K562 (cell line): ENCODE results near the gene PEX7. TPM values are rescaled to one million over a fixed set of nuclear protein-coding genes. Genes with fewer than 3 reads are reported as not detected.

Source experiments
- BDP1 ChIP-seq: IDR thresholded peaks from 3 replicates; pipeline ENCODE4 v1.6.1; 2011; ENCODE audit not compliant: insufficient read length, insufficient read depth
- DMBX1 ChIP-seq: fragments of 250-450 bp; sonication (Bioruptor Pico); IDR thresholded peaks from 2 replicates; pipeline ENCODE4 v1.8.0; 2022; ENCODE audit warnings: inconsistent platforms, mild to moderate bottlenecking, moderate library complexity, borderline replicate concordance
- ERF ChIP-seq: fragments of 450-650 bp; formaldehyde crosslinking; IDR thresholded peaks from 2 replicates; pipeline ENCODE4 v1.4.0; 2020; ENCODE audit warnings: mild to moderate bottlenecking, mixed read lengths
- GABPA ChIP-seq: fragments of 200-800 bp; sonication (Bioruptor generic); conservative IDR thresholded peaks from 2 replicates; pipeline ENCODE4 v1.6.1; 2016; ENCODE audit warnings: low read depth, missing genetic modification characterization, missing compliant biosample characterization
- GATA2 ChIP-seq: sonication (generic); formaldehyde crosslinking; IDR thresholded peaks from 2 replicates; pipeline ENCODE4 v1.4.0; 2020; ENCODE audit warnings: mild to moderate bottlenecking, missing genetic modification reagents
- HBP1 ChIP-seq: fragments of 450-650 bp; formaldehyde crosslinking; IDR thresholded peaks from 2 replicates; pipeline ENCODE4 v1.4.0; 2022; ENCODE audit warnings: missing genetic modification characterization
- JUN ChIP-seq, 2 experiments: sonication (generic) in 1 of 2; formaldehyde crosslinking in 1 of 2; IDR thresholded peaks; 2 replicates each; pipeline versions ENCODE4 v1.6.1 to v1.8.0; 2012 to 2022; ENCODE audit warnings: borderline replicate concordance in 2 of 2, mild to moderate bottlenecking in 2 of 2, improper control_type of control experiment in 1 of 2, low read depth in 1 of 2, low read length in 1 of 2, missing genetic modification reagents in 1 of 2
- NRF1 ChIP-seq, 2 experiments: fragments of 450-650 bp; IDR thresholded peaks in 1 of 2; conservative IDR thresholded peaks in 1 of 2; 2 replicates each; pipeline ENCODE4 v1.6.1; 2014; ENCODE audit warnings: mild to moderate bottlenecking in 2 of 2
- PCBP2 ChIP-seq: fragments of 200-400 bp; formaldehyde crosslinking; IDR thresholded peaks from 2 replicates; pipeline ENCODE4 v1.6.1; 2018; ENCODE audit warnings: low read length, low read depth, mild to moderate bottlenecking, moderate library complexity; ENCODE audit not compliant: poor library complexity, severe bottlenecking
- SIN3B ChIP-seq: fragments of 450-650 bp; IDR thresholded peaks from 2 replicates; pipeline ENCODE4 v1.6.1; 2017; ENCODE audit warnings: low read depth, mild to moderate bottlenecking, moderate library complexity
- TEAD1 ChIP-seq, 2 experiments: fragments of 450-650 bp in 1 of 2; sonication (generic) in 1 of 2; formaldehyde crosslinking; IDR thresholded peaks; 2 replicates each; pipeline versions ENCODE4 v1.4.0 to v1.8.0; 2020 to 2022; ENCODE audit warnings: mild to moderate bottlenecking in 2 of 2, missing genetic modification reagents in 1 of 2
- TRIM24 ChIP-seq, 2 experiments: fragments of 450-650 bp; IDR thresholded peaks; 2 replicates each; pipeline ENCODE4 v1.6.1; 2016
- ZBTB17 ChIP-seq: fragments of 450-650 bp; formaldehyde crosslinking; IDR thresholded peaks from 2 replicates; pipeline ENCODE4 v1.4.0; 2020; ENCODE audit warnings: mild to moderate bottlenecking
- ZNF134 ChIP-seq: fragments of 250-450 bp; sonication (Bioruptor Pico); conservative IDR thresholded peaks from 2 replicates; pipeline ENCODE4 v1.4.0; 2020
- ZNF445 ChIP-seq: fragments of 250-450 bp; sonication (Bioruptor Pico); IDR thresholded peaks from 2 replicates; pipeline ENCODE4 v1.4.0; 2020; ENCODE audit warnings: low read depth, mild to moderate bottlenecking, moderate library complexity
- ZNF583 ChIP-seq: fragments of 250-450 bp; sonication (Bioruptor Pico); IDR thresholded peaks from 2 replicates; pipeline ENCODE4 v1.4.0; 2020
- ZNF655 ChIP-seq: fragments of 250-450 bp; sonication (Bioruptor Pico); IDR thresholded peaks from 2 replicates; pipeline ENCODE4 v1.5.0; 2021
- ZNF707 ChIP-seq: fragments of 250-450 bp; sonication (Bioruptor Pico); conservative IDR thresholded peaks from 2 replicates; pipeline ENCODE4 v1.8.0; 2022; ENCODE audit warnings: inconsistent platforms, mild to moderate bottlenecking, moderate library complexity
- polyA plus RNA-seq, 8 experiments: library from polyadenylated mRNA; depleted of rRNA in 4 of 8; stranded (reverse) in 5 of 8; unstranded in 3 of 8; fragments of >200 nt; fragmentation: Nextera tagmentation in 2 of 8; fragmentation: Illumina TruSeq in 1 of 8; extraction: Ambion mirVana in 2 of 8; extraction: Trizol in 1 of 8; gene quantifications; 2 replicates each; pipeline versions ENCODE4 v1.2.1 to v1.2.3, GENCODE V29; 2011 to 2014; ENCODE audit warnings: inconsistent platforms in 1 of 8, missing spikeins in 1 of 8
- total RNA-seq, 7 experiments: library from RNA; depleted of rRNA in 6 of 7; stranded (reverse); fragments of >200 nt in 6 of 7; fragmentation: Illumina TruSeq in 2 of 7; extraction: Trizol in 2 of 7; gene quantifications; 2 replicates each; pipeline versions ENCODE4 v1.2.1 to v1.2.3, GENCODE V29; 2011 to 2021; ENCODE audit warnings: low replicate concordance in 1 of 7
- TF ChIP-seq, protein P1 (sequence below): fragments of 450-650 bp; IDR thresholded peaks from 2 replicates; pipeline ENCODE4 v1.6.1; 2014; ENCODE audit warnings: low read depth, mild to moderate bottlenecking, moderate library complexity, borderline replicate concordance
- TF ChIP-seq, protein P2 (sequence below): conservative IDR thresholded peaks from 2 replicates; pipeline ENCODE4 v1.6.1; 2011; ENCODE audit warnings: low read depth, mild to moderate bottlenecking, low read length; ENCODE audit not compliant: control insufficient read depth
- TF ChIP-seq, protein P3 (sequence below): fragments of 250-450 bp; sonication (Bioruptor Pico); IDR thresholded peaks from 2 replicates; pipeline ENCODE4 v1.8.0; 2021; ENCODE audit warnings: borderline replicate concordance, mild to moderate bottlenecking, moderate library complexity; ENCODE audit not compliant: poor library complexity, severe bottlenecking

The PEX7 gene
- total and polyA plus RNA-seq, 9 of the 15 experiments (the other 6 are each of a cell fraction or from before 2014, with no cell fraction given) = 1.6 to 12.9 (median 9.1) TPM

GRCh38 chr6:136784910-136785746 lies 37.3 kb upstream of the PEX7 start (continued):
- TF ChIP-seq ZNF583 (CRISPR knock-in tag) = peak; percentile 67; the same call in 1 of the 2 replicates
- peak; percentile 43; the same call in 1 of the 2 replicates for TF ChIP-seq HBP1 (CRISPR knock-in tag)
- TF ChIP-seq, protein P1, sequence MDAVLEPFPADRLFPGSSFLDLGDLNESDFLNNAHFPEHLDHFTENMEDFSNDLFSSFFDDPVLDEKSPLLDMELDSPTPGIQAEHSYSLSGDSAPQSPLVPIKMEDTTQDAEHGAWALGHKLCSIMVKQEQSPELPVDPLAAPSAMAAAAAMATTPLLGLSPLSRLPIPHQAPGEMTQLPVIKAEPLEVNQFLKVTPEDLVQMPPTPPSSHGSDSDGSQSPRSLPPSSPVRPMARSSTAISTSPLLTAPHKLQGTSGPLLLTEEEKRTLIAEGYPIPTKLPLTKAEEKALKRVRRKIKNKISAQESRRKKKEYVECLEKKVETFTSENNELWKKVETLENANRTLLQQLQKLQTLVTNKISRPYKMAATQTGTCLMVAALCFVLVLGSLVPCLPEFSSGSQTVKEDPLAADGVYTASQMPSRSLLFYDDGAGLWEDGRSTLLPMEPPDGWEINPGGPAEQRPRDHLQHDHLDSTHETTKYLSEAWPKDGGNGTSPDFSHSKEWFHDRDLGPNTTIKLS = no peak
- no peak for TF ChIP-seq JUN (IDR thresholded peaks at IDR 0.05; ENCODE audit: borderline replicate concordance, low read depth, low read length)
- TF ChIP-seq JUN (CRISPR knock-in tag; IDR thresholded peaks at IDR 0.05; ENCODE audit: borderline replicate concordance) = 0 out of 2 replicates have a peak, but pooled peaks have one; percentile 41
- no peak for TF ChIP-seq BDP1
- TF ChIP-seq DMBX1 = peak; percentile 91; the same call in 1 of the 2 replicates
- TF ChIP-seq, protein P2, sequence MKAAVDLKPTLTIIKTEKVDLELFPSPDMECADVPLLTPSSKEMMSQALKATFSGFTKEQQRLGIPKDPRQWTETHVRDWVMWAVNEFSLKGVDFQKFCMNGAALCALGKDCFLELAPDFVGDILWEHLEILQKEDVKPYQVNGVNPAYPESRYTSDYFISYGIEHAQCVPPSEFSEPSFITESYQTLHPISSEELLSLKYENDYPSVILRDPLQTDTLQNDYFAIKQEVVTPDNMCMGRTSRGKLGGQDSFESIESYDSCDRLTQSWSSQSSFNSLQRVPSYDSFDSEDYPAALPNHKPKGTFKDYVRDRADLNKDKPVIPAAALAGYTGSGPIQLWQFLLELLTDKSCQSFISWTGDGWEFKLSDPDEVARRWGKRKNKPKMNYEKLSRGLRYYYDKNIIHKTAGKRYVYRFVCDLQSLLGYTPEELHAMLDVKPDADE = no peak
- TF ChIP-seq, protein P3, sequence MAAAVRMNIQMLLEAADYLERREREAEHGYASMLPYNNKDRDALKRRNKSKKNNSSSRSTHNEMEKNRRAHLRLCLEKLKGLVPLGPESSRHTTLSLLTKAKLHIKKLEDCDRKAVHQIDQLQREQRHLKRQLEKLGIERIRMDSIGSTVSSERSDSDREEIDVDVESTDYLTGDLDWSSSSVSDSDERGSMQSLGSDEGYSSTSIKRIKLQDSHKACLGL = no peak
- no peak for TF ChIP-seq TEAD1 (CRISPR knock-in tag; IDR thresholded peaks at IDR 0.05)
- TF ChIP-seq GABPA (tag) = peak; percentile 41; the same call in 1 of the 2 replicates
- TF ChIP-seq ZNF134 (CRISPR knock-in tag) = 0 out of 2 replicates have a peak, but pooled peaks have one; percentile 43
- 0 out of 2 replicates have a peak, but pooled peaks have one; percentile 62 for TF ChIP-seq ERF (CRISPR knock-in tag)
- no peak for TF ChIP-seq ZNF707 (CRISPR knock-in tag)
- TF ChIP-seq ZBTB17 (CRISPR knock-in tag) = peak; percentile 81
- no peak for TF ChIP-seq ZNF445
- TF ChIP-seq GATA2 (CRISPR knock-in tag) = no peak
- no peak for TF ChIP-seq PCBP2
- no peak for TF ChIP-seq SIN3B
- no peak for TF ChIP-seq TRIM24 (IDR thresholded peaks at IDR 0.05)
- TF ChIP-seq NRF1 (conservative IDR thresholded peaks at IDR 0.05 in 1 of 2, IDR thresholded peaks at IDR 0.05 in 1 of 2) = no peak
- 0 out of 2 replicates have a peak, but pooled peaks have one; percentile 46 for TF ChIP-seq ZNF655 (CRISPR knock-in tag)
